Measurements from ENCODE around the gene USP10.

GRCh38 chr16:84657229-84657837, 42.5 kb upstream of the USP10 start:
- TF ChIP-seq POLR2AphosphoS5 (IDR thresholded peaks at IDR 0.05; ENCODE audit: low read depth, low read length): no peak
- TF ChIP-seq, protein P1, sequence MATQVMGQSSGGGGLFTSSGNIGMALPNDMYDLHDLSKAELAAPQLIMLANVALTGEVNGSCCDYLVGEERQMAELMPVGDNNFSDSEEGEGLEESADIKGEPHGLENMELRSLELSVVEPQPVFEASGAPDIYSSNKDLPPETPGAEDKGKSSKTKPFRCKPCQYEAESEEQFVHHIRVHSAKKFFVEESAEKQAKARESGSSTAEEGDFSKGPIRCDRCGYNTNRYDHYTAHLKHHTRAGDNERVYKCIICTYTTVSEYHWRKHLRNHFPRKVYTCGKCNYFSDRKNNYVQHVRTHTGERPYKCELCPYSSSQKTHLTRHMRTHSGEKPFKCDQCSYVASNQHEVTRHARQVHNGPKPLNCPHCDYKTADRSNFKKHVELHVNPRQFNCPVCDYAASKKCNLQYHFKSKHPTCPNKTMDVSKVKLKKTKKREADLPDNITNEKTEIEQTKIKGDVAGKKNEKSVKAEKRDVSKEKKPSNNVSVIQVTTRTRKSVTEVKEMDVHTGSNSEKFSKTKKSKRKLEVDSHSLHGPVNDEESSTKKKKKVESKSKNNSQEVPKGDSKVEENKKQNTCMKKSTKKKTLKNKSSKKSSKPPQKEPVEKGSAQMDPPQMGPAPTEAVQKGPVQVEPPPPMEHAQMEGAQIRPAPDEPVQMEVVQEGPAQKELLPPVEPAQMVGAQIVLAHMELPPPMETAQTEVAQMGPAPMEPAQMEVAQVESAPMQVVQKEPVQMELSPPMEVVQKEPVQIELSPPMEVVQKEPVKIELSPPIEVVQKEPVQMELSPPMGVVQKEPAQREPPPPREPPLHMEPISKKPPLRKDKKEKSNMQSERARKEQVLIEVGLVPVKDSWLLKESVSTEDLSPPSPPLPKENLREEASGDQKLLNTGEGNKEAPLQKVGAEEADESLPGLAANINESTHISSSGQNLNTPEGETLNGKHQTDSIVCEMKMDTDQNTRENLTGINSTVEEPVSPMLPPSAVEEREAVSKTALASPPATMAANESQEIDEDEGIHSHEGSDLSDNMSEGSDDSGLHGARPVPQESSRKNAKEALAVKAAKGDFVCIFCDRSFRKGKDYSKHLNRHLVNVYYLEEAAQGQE (IDR thresholded peaks at IDR 0.05; ENCODE audit: insufficient read depth in 1 of 2, low read depth in 2 of 2, low read length in 2 of 2): no peak

Measured in PFSK-1 (cell line).